Adrenal gland (tissue), 12 donors: ENCODE data around the gene KCNIP3. TPM values are rescaled to one million over a fixed set of nuclear protein-coding genes. Genes with fewer than 3 reads are reported as not detected.

ENCODE experiments used
- DNase-seq, 7 donors: peaks; one replicate each; pipeline ENCODE4 v3.0.0-alpha.2; 2019 to 2020
- H3K27ac ChIP-seq, 5 donors: fragments of 200-600 bp; sonication (generic) in 4 of 5; 1 replicate in 3 of 5; 2 replicates in 2 of 5; pipeline versions ENCODE4 v1.5.1 to v1.8.0; 2016 to 2020; ENCODE audit warnings: mild to moderate bottlenecking in 1 of 5
- H3K27me3 ChIP-seq: fragments of 200-600 bp; 2 replicates; pipeline ENCODE4 v1.8.0; 2021
- H3K36me3 ChIP-seq, 2 donors: fragments of 200-600 bp; replicated peaks in 1 of 2; 1 replicate in 1 of 2; 2 replicates in 1 of 2; pipeline versions ENCODE4 v1.5.1 to v1.8.0; 2018 to 2022
- H3K4me1 ChIP-seq, 2 donors: fragments of 200-600 bp; replicated peaks in 1 of 2; 1 replicate in 1 of 2; 2 replicates in 1 of 2; pipeline versions ENCODE4 v1.5.1 to v1.8.0; 2018 to 2021
- H3K4me3 ChIP-seq, 4 donors: fragments of 200-600 bp; sonication (generic) in 3 of 4; one replicate each; pipeline ENCODE4 v1.5.1; 2016 to 2018
- H3K9me3 ChIP-seq, 3 donors: fragments of 200-600 bp; sonication (generic) in 1 of 3; replicated peaks in 1 of 3; 1 replicate in 2 of 3; 2 replicates in 1 of 3; pipeline versions ENCODE4 v1.5.1 to v1.8.0; 2016 to 2021
- POLR2A ChIP-seq, 2 donors: fragments of 450-650 bp; IDR thresholded peaks; one replicate each; pipeline ENCODE4 v1.6.1; 2017; ENCODE audit warnings: antibody characterized with exemption in 2 of 2, mild to moderate bottlenecking in 2 of 2, moderate library complexity in 1 of 2
- WGBS, 4 donors: extraction: QIAGEN DNeasy Blood & Tissue Kit in 2 of 4; methylation state at CpG; one replicate each; pipeline versions ENCODE4 v1.1.5 to v1.1.7; 2013 to 2017; 5-methylcytosine and 5-hydroxymethylcytosine counted together
- intact Hi-C, 2 donors: fragments of 100-400 bp; cut with DNase I; formaldehyde crosslinking; loops; one replicate each; pipeline versions ENCODE4 v1.14.1 to v1.15.0; 2022 to 2023
- polyA plus RNA-seq, 3 donors: library from polyadenylated mRNA; stranded (reverse); fragments of 200-250 nt in 2 of 3; fragments of 350-450 nt in 1 of 3; fragmentation: Illumina TruSeq in 1 of 3; extraction: RNeasy Lipid Tissue Mini Kit (QIAGEN cat#74804) in 1 of 3; gene quantifications; one replicate each; pipeline ENCODE4 v1.2.3, GENCODE V29; 2013 to 2014
- total RNA-seq, 9 donors: library from RNA; depleted of rRNA in 4 of 9; stranded (reverse); fragments of >200 nt in 4 of 9; fragments of 120-200 nt in 1 of 9; fragmentation: NEBNext Ultra II Directional in 1 of 9; extraction: Animal tissue kit (Norgen Biotek cat#: 25700) in 1 of 9; gene quantifications; one replicate each; pipeline versions ENCODE4 v1.1.0 to v1.2.4, GENCODE V29; 2013 to 2023
- TF ChIP-seq, protein P1 (sequence below), 6 experiments: fragments of 450-650 bp in 4 of 6; fragments of 200-600 bp in 2 of 6; sonication (generic) in 1 of 6; IDR thresholded peaks; 1 replicate in 5 of 6; 2 replicates in 1 of 6; pipeline versions ENCODE4 v1.5.1 to v1.8.0; 2016 to 2021; ENCODE audit warnings: antibody characterized with exemption in 6 of 6, mild to moderate bottlenecking in 2 of 6, moderate library complexity in 1 of 6
- donor health status: healthy with polysubstance abuse.
- donor health status: Bipolar disorder and iron deficiency.
- donor health status: DM: yes; HTN: yes; CAD: no.
- donor health status: DM: no; HTN: no; CAD: no.
- donor health status: DM: no; HTN: no; CAD: no.
- donor health status: DM: yes; HTN: yes; CAD: no.

Gene KCNIP3
- total and polyA plus RNA-seq, 12 donors: 0.54 to 6.3 (median 1.7) TPM

DNA sequence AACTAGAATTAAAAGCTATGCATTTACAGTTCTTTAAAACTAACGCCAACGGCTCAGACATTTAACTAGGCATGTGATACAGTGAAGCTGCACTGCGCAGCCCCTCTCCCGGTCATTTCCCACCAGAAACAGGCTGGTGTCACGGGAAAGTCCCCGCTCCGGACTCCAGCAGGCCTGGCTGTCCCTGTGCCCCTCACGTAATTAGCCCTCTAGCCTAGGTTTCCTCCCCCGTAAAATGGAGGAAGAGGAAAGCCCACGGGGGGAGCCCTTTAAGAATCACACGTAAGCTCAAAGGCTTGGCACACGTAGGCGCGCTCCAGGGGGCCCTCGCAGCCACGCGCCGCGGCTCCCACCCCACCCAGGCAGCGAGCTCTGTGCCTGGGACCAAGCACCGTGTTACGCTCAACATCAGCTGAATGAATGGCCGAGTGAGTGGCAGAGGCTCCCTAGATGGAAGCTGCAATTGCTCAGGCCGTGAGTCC, 48.0 kb downstream of the KCNIP3 start:
- Histone ChIP-seq H3K36me3 (no peaks in the 10 kb centered on the region), H3K4me1 (peaks cover 0 to 11% of the 10 kb centered on the region in 2 donors), H3K27ac (no peak overlapping the region), H3K9me3 (no peaks in the 10 kb centered on the region), H3K27me3 (no peaks in the 10 kb centered on the region), H3K4me3 (peak overlapping the region in 2 of 4 donors; percentile 34 to 87)
- peak in 1 of 7 donors; percentile 0 for DNase-seq
- TF ChIP-seq POLR2A (IDR thresholded peaks at IDR 0.05): no peak
- TF ChIP-seq, protein P1, sequence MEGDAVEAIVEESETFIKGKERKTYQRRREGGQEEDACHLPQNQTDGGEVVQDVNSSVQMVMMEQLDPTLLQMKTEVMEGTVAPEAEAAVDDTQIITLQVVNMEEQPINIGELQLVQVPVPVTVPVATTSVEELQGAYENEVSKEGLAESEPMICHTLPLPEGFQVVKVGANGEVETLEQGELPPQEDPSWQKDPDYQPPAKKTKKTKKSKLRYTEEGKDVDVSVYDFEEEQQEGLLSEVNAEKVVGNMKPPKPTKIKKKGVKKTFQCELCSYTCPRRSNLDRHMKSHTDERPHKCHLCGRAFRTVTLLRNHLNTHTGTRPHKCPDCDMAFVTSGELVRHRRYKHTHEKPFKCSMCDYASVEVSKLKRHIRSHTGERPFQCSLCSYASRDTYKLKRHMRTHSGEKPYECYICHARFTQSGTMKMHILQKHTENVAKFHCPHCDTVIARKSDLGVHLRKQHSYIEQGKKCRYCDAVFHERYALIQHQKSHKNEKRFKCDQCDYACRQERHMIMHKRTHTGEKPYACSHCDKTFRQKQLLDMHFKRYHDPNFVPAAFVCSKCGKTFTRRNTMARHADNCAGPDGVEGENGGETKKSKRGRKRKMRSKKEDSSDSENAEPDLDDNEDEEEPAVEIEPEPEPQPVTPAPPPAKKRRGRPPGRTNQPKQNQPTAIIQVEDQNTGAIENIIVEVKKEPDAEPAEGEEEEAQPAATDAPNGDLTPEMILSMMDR (IDR thresholded peaks at IDR 0.05): no peak
- WGBS, 4 donors: 12 to 31% (median 13%) methylated on average over 11 to 24 of the region's 24 CpGs
- intact Hi-C loops: no loop called here

DNA sequence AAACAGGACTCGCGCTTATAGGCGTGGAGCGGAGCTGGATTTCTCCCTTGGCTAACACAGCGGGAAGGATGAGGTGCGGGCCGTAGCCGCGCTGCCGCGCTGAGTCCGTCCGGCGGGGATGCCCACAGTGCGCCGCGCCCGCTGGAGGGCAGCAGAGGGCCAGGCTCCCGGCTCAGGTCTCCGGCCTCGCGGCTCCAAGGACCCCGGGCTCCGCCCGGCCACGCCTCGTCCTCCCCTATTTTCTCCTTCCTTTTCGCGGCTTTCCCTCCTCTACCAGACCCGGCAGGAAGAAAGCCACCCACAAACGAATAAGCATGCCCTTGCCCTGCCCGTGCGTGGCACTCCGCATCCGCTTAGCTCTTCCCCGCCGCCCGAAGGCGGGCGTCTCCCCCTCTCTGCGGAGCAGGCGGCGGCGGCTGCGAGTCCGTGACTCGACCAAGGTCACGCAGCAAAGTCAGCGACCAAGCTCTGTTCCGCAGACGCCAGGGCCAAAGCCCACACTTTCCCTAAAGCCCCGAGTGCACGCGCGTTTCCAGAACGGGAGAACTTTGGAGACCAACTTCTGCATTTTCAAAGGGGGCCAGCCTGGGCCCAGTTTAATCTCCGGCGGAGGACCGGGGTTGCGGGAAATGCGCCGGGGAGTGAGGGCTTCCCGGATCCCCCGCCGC, 48.5 kb downstream of the KCNIP3 start:
- intact Hi-C loops: no loop called here
- WGBS, 4 donors: 0 to 1% (median 1%) methylated on average over 28 to 65 of the region's 65 CpGs
- H3K9me3 ChIP-seq: no peaks in the 10 kb centered on the region
- H3K27ac ChIP-seq: peak overlapping the region in 2 of 5 donors; percentile 42 to 51
- peak; percentile 76 to 86 (median 84) for DNase-seq
- peak overlapping the region in 3 of 4 donors; percentile 11 to 87 (median 34) for H3K4me3 ChIP-seq
- H3K4me1 ChIP-seq: peaks cover 0 to 11% of the 10 kb centered on the region in 2 donors
- TF ChIP-seq, protein P1 (IDR thresholded peaks at IDR 0.05): peak; percentile 62 to 93 (median 76)
- TF ChIP-seq POLR2A (IDR thresholded peaks at IDR 0.05): no peak
- H3K27me3 ChIP-seq: no peaks in the 10 kb centered on the region
- H3K36me3 ChIP-seq: no peaks in the 10 kb centered on the region

DNA sequence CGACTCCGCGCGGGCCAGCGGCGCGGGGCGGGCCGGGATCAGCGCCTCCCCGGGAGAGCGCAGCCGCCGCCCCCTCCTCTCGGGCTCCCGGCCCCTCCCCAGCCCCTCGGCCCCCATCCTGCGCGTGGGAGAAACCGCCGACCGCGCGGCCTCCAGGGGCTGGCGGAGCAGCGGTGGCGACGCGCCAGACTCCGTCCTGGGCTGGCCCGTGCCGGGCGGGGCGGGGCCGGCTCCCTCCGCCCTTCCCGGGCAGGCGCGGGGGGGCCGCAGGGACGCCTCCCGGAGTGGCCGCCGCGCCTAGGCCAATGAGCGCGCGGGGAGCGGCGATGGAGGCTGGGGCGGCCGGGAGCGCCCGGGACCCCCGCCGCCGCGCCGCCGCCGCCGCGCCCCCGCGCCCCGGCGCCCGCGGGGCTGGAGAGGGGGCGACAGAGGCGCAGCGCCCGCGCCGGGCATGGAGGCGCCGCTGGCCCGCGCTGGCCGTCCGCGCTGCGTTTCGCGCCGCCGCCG, 49.1 kb downstream of the KCNIP3 start:
- Histone ChIP-seq H3K27me3 (no peaks in the 10 kb centered on the region), H3K36me3 (no peaks in the 10 kb centered on the region), H3K9me3 (no peaks in the 10 kb centered on the region), H3K27ac (peak overlapping the region in 2 of 5 donors; percentile 42 to 51), H3K4me1 (peaks cover 0 to 11% of the 10 kb centered on the region in 2 donors), H3K4me3 (peak overlapping the region in 2 of 4 donors; percentile 34 to 87)
- WGBS, 4 donors: 0 to 1% (median 0%) methylated on average over 4 to 84 of the region's 88 CpGs; no CpG with 5 or more reads in 1 of the 4 donors
- peak in 6 of 7 donors; percentile 40 to 66 (median 48) for DNase-seq
- intact Hi-C loops: no loop called here
- TF ChIP-seq POLR2A (IDR thresholded peaks at IDR 0.05): no peak
- TF ChIP-seq, protein P1 (IDR thresholded peaks at IDR 0.05): no peak

DNA sequence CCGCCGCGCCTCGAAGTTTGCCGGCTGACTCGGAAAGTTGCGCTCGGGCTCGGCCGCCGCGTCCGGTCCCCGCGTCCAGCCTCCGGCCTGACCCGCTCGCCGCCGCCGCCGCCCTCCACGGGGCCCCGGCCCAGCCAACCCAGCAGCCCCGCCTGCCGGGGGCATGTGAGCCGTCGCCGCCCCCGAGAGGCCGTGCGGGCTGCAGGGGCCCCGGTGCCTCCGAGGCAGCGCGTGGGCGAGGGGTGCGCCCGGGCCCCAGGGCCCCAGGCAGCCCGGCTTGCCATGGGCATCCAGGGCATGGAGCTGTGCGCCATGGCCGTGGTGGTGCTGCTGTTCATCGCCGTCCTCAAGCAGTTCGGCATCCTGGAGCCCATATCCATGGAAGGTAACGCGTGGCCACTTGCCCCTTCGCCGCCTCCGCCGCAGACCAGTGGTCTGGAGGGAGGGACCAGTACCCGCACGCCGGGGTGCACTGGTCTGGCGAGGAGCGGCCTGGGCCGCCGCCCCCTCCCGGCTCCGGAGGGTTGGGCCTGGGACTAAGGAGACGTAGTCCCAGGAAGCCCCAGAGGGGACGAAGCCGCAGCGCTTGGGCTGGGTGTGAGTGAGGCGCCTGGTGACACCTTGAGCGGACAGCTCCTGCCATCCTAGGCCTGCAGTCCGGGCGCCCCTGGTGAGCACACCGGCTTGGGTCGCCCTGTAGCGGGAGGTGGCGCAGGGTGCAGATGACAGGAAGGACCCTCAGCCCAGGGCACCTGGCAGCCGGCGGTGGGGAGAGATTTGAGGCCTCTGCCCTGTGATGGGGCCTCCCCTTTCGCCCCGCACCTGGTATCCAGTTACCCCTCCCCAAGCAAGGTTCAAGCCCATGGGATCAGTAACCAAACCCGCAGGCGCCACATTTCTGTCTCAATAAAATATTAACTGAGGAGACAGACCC, 49.9 kb downstream of the KCNIP3 start:
- Histone ChIP-seq H3K27ac (peak overlapping the region in 1 of 5 donors; percentile 51), H3K4me3 (peak overlapping the region in 1 of 4 donors; percentile 87), H3K36me3 (no peaks in the 10 kb centered on the region), H3K27me3 (no peaks in the 10 kb centered on the region), H3K4me1 (peaks cover 0 to 11% of the 10 kb centered on the region in 2 donors), H3K9me3 (no peaks in the 10 kb centered on the region)
- 28 to 65% (median 45%) methylated on average over 26 to 78 of the region's 78 CpGs for WGBS, 4 donors
- DNase-seq: peak in 3 of 7 donors; percentile 16 to 43 (median 22)
- no peak for TF ChIP-seq POLR2A (IDR thresholded peaks at IDR 0.05)
- TF ChIP-seq, protein P1 (IDR thresholded peaks at IDR 0.05): no peak
- intact Hi-C loops: no loop called here
